ENCODE results near the gene MTMR12. TPM values are rescaled to one million over a fixed set of nuclear protein-coding genes. Genes with fewer than 3 reads are reported as not detected.

The MTMR12 gene
- total and polyA plus RNA-seq, 2 of the 4 experiments (the other 2 are of a cell fraction): 11.1 to 21.3 TPM

- H3K4me3 ChIP-seq (ENCODE audit: insufficient read depth, low read depth, low read length): no peak overlapping the region
- H2BK120ac ChIP-seq (ENCODE audit: low read depth, low read length): no peak overlapping the region
- no peaks in the 10 kb centered on the region for H3K27me3 ChIP-seq (ENCODE audit: control insufficient read depth, insufficient read depth, low read length)
- no peak overlapping the region for H3K23ac ChIP-seq (ENCODE audit: low read depth, low read length)
- CTCF ChIA-PET: no interaction called here
- BruUV-seq (replicated peaks): no TSS peak
- no peaks in the 10 kb centered on the region for H4K20me1 ChIP-seq (ENCODE audit: insufficient read depth, low read length)
- TF ChIP-seq CTCF (conservative IDR thresholded peaks at IDR 0.05; ENCODE audit: low read depth, low read length): no peak
- TF ChIP-seq CEBPB (IDR thresholded peaks at IDR 0.05; ENCODE audit: low read depth, low read length): no peak
- TF ChIP-seq MAFK (IDR thresholded peaks at IDR 0.05; ENCODE audit: low read depth, low read length): no peak
- no peak for TF ChIP-seq MAZ (IDR thresholded peaks at IDR 0.05; ENCODE audit: borderline replicate concordance, low read depth, low read length)
- no peak for TF ChIP-seq RCOR1 (IDR thresholded peaks at IDR 0.05; ENCODE audit: insufficient replicate concordance, low read length)
- TF ChIP-seq SMC3 (IDR thresholded peaks at IDR 0.05; ENCODE audit: low read depth, low read length): no peak
- no peak for TF ChIP-seq RFX5 (IDR thresholded peaks at IDR 0.05; ENCODE audit: low read depth, low read length)
- no peak for TF ChIP-seq FOS (IDR thresholded peaks at IDR 0.05; ENCODE audit: low read depth, low read length)
- TF ChIP-seq BHLHE40 (IDR thresholded peaks at IDR 0.05; ENCODE audit: low read depth, low read length): no peak
- TF ChIP-seq MXI1 (IDR thresholded peaks at IDR 0.05; ENCODE audit: borderline replicate concordance, low read depth, low read length): no peak
- no peak for TF ChIP-seq NFE2L2 (IDR thresholded peaks at IDR 0.05; ENCODE audit: low read depth, low read length)
- no peak for TF ChIP-seq ELK1 (IDR thresholded peaks at IDR 0.05; ENCODE audit: borderline replicate concordance, low read depth, low read length)
- no peak for TF ChIP-seq POLR2A (IDR thresholded peaks at IDR 0.05; ENCODE audit: low read depth, low read length)
- TF ChIP-seq CHD1 (IDR thresholded peaks at IDR 0.05; ENCODE audit: low read depth, low read length): no peak
- TF ChIP-seq RAD21 (IDR thresholded peaks at IDR 0.05; ENCODE audit: low read length): no peak
- no peak for TF ChIP-seq USF2 (IDR thresholded peaks at IDR 0.05; ENCODE audit: low read depth, low read length)
- H4K91ac ChIP-seq (ENCODE audit: insufficient read depth, low read depth, low read length): no peak overlapping the region
- H2AFZ ChIP-seq (replicated peaks; ENCODE audit: low read length, poor library complexity): no peak overlapping the region
- WGBS, 2 experiments (ENCODE audit: extremely low coverage in 2 of 2, insufficient read length in 1 of 2): no CpG with 5 or more reads among the region's 11 CpGs
- no peaks in the 10 kb centered on the region for H3K9me3 ChIP-seq (ENCODE audit: control insufficient read depth, insufficient read depth, low read length)
- intact Hi-C loops (cut with micrococcal nuclease) (no loop called here), in situ Hi-C loops (cut with MboI; ENCODE audit: low sequenced_read_pairs) (no loop called here), dilution Hi-C loops (cut with HindIII; ENCODE audit: low sequenced_read_pairs, unreplicated experiment) (no loop called here)
- no peak overlapping the region for H3K56ac ChIP-seq (ENCODE audit: extremely low read depth, insufficient read depth, low read length)
- no peak overlapping the region for H4K5ac ChIP-seq (ENCODE audit: low read depth, low read length)
- H4K8ac ChIP-seq (ENCODE audit: low read depth in 2 of 2, low read length in 2 of 2): no peak overlapping the region
- H2BK15ac ChIP-seq (ENCODE audit: low read depth, low read length): no peak overlapping the region
- H2AK9ac ChIP-seq (replicated peaks; ENCODE audit: low read depth, low read length, poor library complexity): no peak overlapping the region
- no peak overlapping the region for H3K27ac ChIP-seq (ENCODE audit: insufficient read depth, low read length)
- H3K4ac ChIP-seq (ENCODE audit: low read depth, low read length): no peak overlapping the region
- no peaks in the 10 kb centered on the region for H3K36me3 ChIP-seq (ENCODE audit: control insufficient read depth, insufficient read depth, low read length)
- H3K14ac ChIP-seq (replicated peaks; ENCODE audit: low read depth, low read length): no peak overlapping the region
- ATAC-seq (ENCODE audit: low read depth) (no peak), DNase-seq (no peak)
- no peaks in the 10 kb centered on the region for H3K79me1 ChIP-seq (ENCODE audit: low read depth in 1 of 2, low read length in 2 of 2)
- no peak overlapping the region for H2AK5ac ChIP-seq (ENCODE audit: low read depth, low read length)
- POLR2A ChIA-PET (ENCODE audit: unreplicated experiment): no interaction called here
- H3K9ac ChIP-seq (ENCODE audit: low read depth, low read length): no peak overlapping the region
- peaks cover 1% of the 10 kb centered on the region; the same call in 1 of the 2 replicates for H3K4me1 ChIP-seq (ENCODE audit: control insufficient read depth, insufficient read depth, low read length)
- H3K4me2 ChIP-seq (ENCODE audit: low read depth, low read length): no peak overlapping the region
- no peak overlapping the region for H2BK5ac ChIP-seq (ENCODE audit: low read depth, low read length, poor library complexity, severe bottlenecking)
- no peaks in the 10 kb centered on the region for H3K9me1 ChIP-seq (ENCODE audit: insufficient read depth, low read length)
- no peak overlapping the region for H2BK20ac ChIP-seq (ENCODE audit: low read depth, low read length)
- no peak overlapping the region for H3K18ac ChIP-seq (ENCODE audit: low read depth, low read length)
These were observed 18.6 kb upstream of the MTMR12 start for GRCh38 chr5:32331217-32331934.

Measured in IMR-90 (cell line).